Measurements from ENCODE around the gene VPS35L.

- TF ChIP-seq CTCF (conservative IDR thresholded peaks at IDR 0.05; ENCODE audit: low read depth, low read length) = no peak
- TF ChIP-seq EZH2 (IDR thresholded peaks at IDR 0.05; ENCODE audit: borderline replicate concordance, low read depth, low read length, poor library complexity, severe bottlenecking) = no peak
Measured at GRCh38 chr16:19599968-19600716, 44.6 kb downstream of the VPS35L start.

All from A673 (cell line).